Left ventricle myocardium inferior (tissue), 1 donor: Measurements from ENCODE around the gene RAB15. TPM values are rescaled to one million over a fixed set of nuclear protein-coding genes. Genes with fewer than 3 reads are reported as not detected.
A peak's percentile ranks its signal among the peaks of the same experiment; 100 is the strongest.

Source experiments
- DNase-seq: peaks from one replicate; pipeline ENCODE4 v3.0.0-alpha.2; 2020
- H3K27ac ChIP-seq: fragments of 200-600 bp; replicated peaks from 2 replicates; pipeline ENCODE4 v1.8.0; 2021
- H3K27me3 ChIP-seq: fragments of 200-600 bp; 2 replicates; pipeline ENCODE4 v1.8.0; 2021; ENCODE audit warnings: low read depth
- H3K36me3 ChIP-seq: fragments of 200-600 bp; 2 replicates; pipeline ENCODE4 v1.8.0; 2021
- H3K4me1 ChIP-seq: fragments of 200-600 bp; 2 replicates; pipeline ENCODE4 v1.8.0; 2021
- H3K4me3 ChIP-seq: fragments of 200-600 bp; 2 replicates; pipeline ENCODE4 v1.8.0; 2021; ENCODE audit warnings: mild to moderate bottlenecking, moderate library complexity
- H3K9me3 ChIP-seq: fragments of 200-600 bp; replicated peaks from 2 replicates; pipeline ENCODE4 v1.8.0; 2021
- CTCF ChIP-seq: fragments of 200-600 bp; IDR thresholded peaks from 2 replicates; pipeline ENCODE4 v1.8.0; 2021; ENCODE audit warnings: antibody characterized with exemption, mild to moderate bottlenecking, borderline replicate concordance
- intact Hi-C: fragments of 100-400 bp; cut with micrococcal nuclease; formaldehyde crosslinking; loops from one replicate; pipeline ENCODE4 v1.11.0; 2022
- total RNA-seq: library from RNA; stranded (reverse); fragmentation: NEBNext Ultra II Directional; extraction: Animal tissue kit (Norgen Biotek cat#: 25700); gene quantifications from one replicate; pipeline ENCODE4 v1.2.1, GENCODE V29; 2021
- donor health status: DM: no; HTN: yes; CAD: no; lungs with severe emphysema.

RAB15 gene
- total RNA-seq, 1 donor from 2014 or later = 17.1 TPM

GRCh38 chr14:65002586-65003210, 30.6 kb upstream of the RAB15 start:
- no peak overlapping the region for H3K4me3 ChIP-seq
- no peaks in the 10 kb centered on the region for H3K27me3 ChIP-seq
- no peak overlapping the region for H3K27ac ChIP-seq
- TF ChIP-seq CTCF = no peak
- no peaks in the 10 kb centered on the region for H3K9me3 ChIP-seq
- peaks cover 16% of the 10 kb centered on the region for H3K36me3 ChIP-seq
- intact Hi-C loops = no loop called here
- no peak for DNase-seq
- peaks cover 16% of the 10 kb centered on the region for H3K4me1 ChIP-seq

GRCh38 chr14:65001723-65002122, 29.6 kb upstream of the RAB15 start:
- H3K9me3 ChIP-seq = no peaks in the 10 kb centered on the region
- DNase-seq = no peak
- H3K4me3 ChIP-seq = no peak overlapping the region
- no peaks in the 10 kb centered on the region for H3K27me3 ChIP-seq
- TF ChIP-seq CTCF = no peak
- intact Hi-C loops = no loop called here
- H3K27ac ChIP-seq = no peak overlapping the region
- H3K36me3 ChIP-seq = peaks cover 14% of the 10 kb centered on the region
- peaks cover 16% of the 10 kb centered on the region for H3K4me1 ChIP-seq

GRCh38 chr14:65000898-65001591, 28.9 kb upstream of the RAB15 start:
- Histone ChIP-seq H3K27me3 (no peaks in the 10 kb centered on the region), H3K36me3 (peaks cover 9% of the 10 kb centered on the region), H3K4me1 (peaks cover 16% of the 10 kb centered on the region), H3K9me3 (no peaks in the 10 kb centered on the region), H3K27ac (peak overlapping the region; percentile 53), H3K4me3 (no peak overlapping the region)
- intact Hi-C loops = no loop called here
- TF ChIP-seq CTCF = no peak
- DNase-seq = no peak

- Histone ChIP-seq H3K4me3 (no peak overlapping the region), H3K4me1 (peaks cover 17% of the 10 kb centered on the region), H3K27me3 (no peaks in the 10 kb centered on the region), H3K9me3 (no peaks in the 10 kb centered on the region), H3K36me3 (no peaks in the 10 kb centered on the region), H3K27ac (no peak overlapping the region)
- no peak for DNase-seq
- no peak for TF ChIP-seq CTCF
- intact Hi-C loops = no loop called here
Observed at GRCh38 chr14:64998455-64998931, 26.4 kb upstream of the RAB15 start.

- Histone ChIP-seq H3K27ac (no peak overlapping the region), H3K9me3 (no peaks in the 10 kb centered on the region), H3K27me3 (no peaks in the 10 kb centered on the region), H3K36me3 (no peaks in the 10 kb centered on the region), H3K4me3 (no peak overlapping the region), H3K4me1 (peaks cover 22% of the 10 kb centered on the region)
- intact Hi-C loops = no loop called here
- no peak for DNase-seq
- TF ChIP-seq CTCF = no peak
Observed at GRCh38 chr14:64997108-64997794, 25.1 kb upstream of the RAB15 start.
